Measurements from ENCODE around the gene DCHS1.

- TF ChIP-seq POLR2A (IDR thresholded peaks at IDR 0.05), result no peak
- TF ChIP-seq CTCF (IDR thresholded peaks at IDR 0.05 in 8 of 11, conservative IDR thresholded peaks at IDR 0.05 in 3 of 11), result no peak
These were observed 84.1 kb downstream of the DCHS1 start for GRCh38 chr11:6571434-6572008.

All from spleen (tissue), 7 donors.